IPS-18c (cell line): ENCODE results near the gene PCSK6.

Source experiments
- H3K4me3 ChIP-seq: 2 replicates; pipeline ENCODE4 v1.7.0; 2013; ENCODE audit warnings: low read depth, mild to moderate bottlenecking, low read length, moderate library complexity; ENCODE audit not compliant: insufficient read depth
- H3K9me3 ChIP-seq: one replicate; pipeline ENCODE4 v1.6.1; 2013; ENCODE audit warnings: mild to moderate bottlenecking, low read length, moderate library complexity; ENCODE audit not compliant: control insufficient read depth, insufficient read depth

PCSK6 gene

GRCh38 chr15:101374326-101374725 is 115.2 kb downstream of the PCSK6 start:
- Histone ChIP-seq H3K9me3 (no peaks in the 10 kb centered on the region), H3K4me3 (no peak overlapping the region)

- no peaks in the 10 kb centered on the region for H3K9me3 ChIP-seq
Measured at GRCh38 chr15:101373577-101373976, 115.9 kb downstream of the PCSK6 start.

GRCh38 chr15:101372960-101373525 is 116.5 kb downstream of the PCSK6 start:
- H3K4me3 ChIP-seq = no peak overlapping the region
- H3K9me3 ChIP-seq = no peaks in the 10 kb centered on the region

More at GRCh38 chr15:101373577-101373976, 115.9 kb downstream of the PCSK6 start:
- H3K4me3 ChIP-seq = no peak overlapping the region

GRCh38 chr15:101372149-101372577 is 117.3 kb downstream of the PCSK6 start:
- H3K9me3 ChIP-seq = no peaks in the 10 kb centered on the region
- H3K4me3 ChIP-seq = no peak overlapping the region

GRCh38 chr15:101371519-101371918 is 118.0 kb downstream of the PCSK6 start:
- Histone ChIP-seq H3K4me3 (no peak overlapping the region), H3K9me3 (no peaks in the 10 kb centered on the region)

GRCh38 chr15:101371081-101371480 is 118.4 kb downstream of the PCSK6 start:
- H3K9me3 ChIP-seq = no peaks in the 10 kb centered on the region
- no peak overlapping the region for H3K4me3 ChIP-seq

- Histone ChIP-seq H3K9me3 (no peaks in the 10 kb centered on the region), H3K4me3 (no peak overlapping the region)
Measured at GRCh38 chr15:101370330-101371024, 119.0 kb downstream of the PCSK6 start.

- no peaks in the 10 kb centered on the region for H3K9me3 ChIP-seq
- no peak overlapping the region for H3K4me3 ChIP-seq
Measured at GRCh38 chr15:101369676-101370075, 119.8 kb downstream of the PCSK6 start.

GRCh38 chr15:101368861-101369642 is 120.5 kb downstream of the PCSK6 start:
- no peak overlapping the region for H3K4me3 ChIP-seq
- H3K9me3 ChIP-seq = no peaks in the 10 kb centered on the region

GRCh38 chr15:101368086-101368780 is 121.3 kb downstream of the PCSK6 start:
- Histone ChIP-seq H3K4me3 (no peak overlapping the region), H3K9me3 (no peaks in the 10 kb centered on the region)

- Histone ChIP-seq H3K4me3 (no peak overlapping the region), H3K9me3 (no peaks in the 10 kb centered on the region)
Measured at GRCh38 chr15:101366853-101367252, 122.7 kb downstream of the PCSK6 start.

- H3K4me3 ChIP-seq = no peak overlapping the region
- no peaks in the 10 kb centered on the region for H3K9me3 ChIP-seq
Measured at GRCh38 chr15:101362986-101363566, 126.4 kb downstream of the PCSK6 start.

GRCh38 chr15:101362359-101362758 is 127.1 kb downstream of the PCSK6 start:
- no peaks in the 10 kb centered on the region for H3K9me3 ChIP-seq
- H3K4me3 ChIP-seq = no peak overlapping the region

GRCh38 chr15:101361418-101361817 is 128.1 kb downstream of the PCSK6 start:
- H3K4me3 ChIP-seq = no peak overlapping the region
- no peaks in the 10 kb centered on the region for H3K9me3 ChIP-seq

- no peaks in the 10 kb centered on the region for H3K9me3 ChIP-seq
- no peak overlapping the region for H3K4me3 ChIP-seq
Measured at GRCh38 chr15:101359365-101359947, 130.1 kb downstream of the PCSK6 start.

GRCh38 chr15:101358895-101359294 is 130.6 kb downstream of the PCSK6 start:
- Histone ChIP-seq H3K9me3 (no peaks in the 10 kb centered on the region), H3K4me3 (no peak overlapping the region; the same call in 1 of the 2 replicates)

GRCh38 chr15:101357885-101358284 is 131.6 kb downstream of the PCSK6 start:
- no peaks in the 10 kb centered on the region for H3K9me3 ChIP-seq
- no peak overlapping the region; the same call in 1 of the 2 replicates for H3K4me3 ChIP-seq
